ENCODE results near the gene PRKCZ.

- TF ChIP-seq CTCF (conservative IDR thresholded peaks at IDR 0.05; ENCODE audit: low read depth, low read length): no peak
- TF ChIP-seq EZH2 (IDR thresholded peaks at IDR 0.05; ENCODE audit: low read length, unreplicated experiment): no peak
Observed at GRCh38 chr1:2079396-2080085, 29.3 kb downstream of the PRKCZ start.

All from PC-3 (cell line).